SIG-M5 treated with dmso at 0.1 percent for 504 hours (cell line): ENCODE data around the gene MGST2.
A peak's percentile ranks its signal among the peaks of the same experiment; 100 is the strongest.

ENCODE experiments used
- DNase-seq: peaks from one replicate; lab custom pipeline; 2025; ENCODE audit not compliant: unreplicated experiment; lab: John Stamatoyannopoulos, UW

MGST2 gene

DNA sequence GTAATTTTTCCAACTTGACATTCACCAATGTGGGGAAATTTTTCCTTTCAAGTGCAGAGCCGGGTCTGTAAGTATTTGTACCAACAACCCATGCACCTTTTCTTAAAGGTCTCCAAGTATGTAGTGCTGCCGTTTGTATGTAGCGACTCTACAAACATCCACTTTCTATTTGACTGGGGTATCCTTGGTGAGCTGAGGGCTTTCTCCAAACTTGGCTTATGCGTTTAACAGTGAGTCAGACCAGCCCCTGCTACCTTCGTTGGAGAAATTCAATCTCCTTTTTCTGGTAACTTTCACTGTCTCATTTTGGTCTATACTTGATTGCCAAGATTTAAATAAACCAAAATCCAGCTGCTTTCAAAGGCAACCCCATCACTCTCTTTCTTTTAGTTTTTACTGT, 34.9 kb downstream of the MGST2 start:
- DNase-seq: no peak

DNA sequence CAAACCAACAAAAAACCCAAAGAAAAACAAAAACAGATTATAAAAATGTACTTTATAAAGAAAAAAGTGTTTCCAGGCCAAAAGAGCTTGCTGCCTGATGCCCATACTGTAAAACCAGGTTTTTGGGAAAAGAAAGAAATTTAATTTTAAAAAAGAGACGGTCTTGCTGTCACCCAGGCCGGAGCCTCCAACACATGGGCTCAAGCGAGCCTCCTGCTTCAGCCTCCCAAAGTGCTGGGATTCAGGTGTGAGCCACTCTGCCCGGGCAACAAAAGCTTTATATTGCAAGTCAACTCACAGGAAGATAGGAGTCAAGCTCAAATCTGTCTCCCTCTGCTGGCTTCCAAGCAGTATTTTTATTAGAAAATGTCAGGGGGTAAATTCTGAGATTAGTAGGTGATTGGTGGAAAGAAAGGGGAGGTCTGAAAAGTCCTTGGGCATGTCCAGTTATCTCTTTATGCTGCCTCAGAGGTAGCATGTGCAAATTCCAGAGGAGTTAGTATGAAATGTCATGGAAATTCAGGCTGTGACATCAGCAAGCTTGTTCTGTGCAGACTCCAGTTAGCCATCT, 39.4 kb downstream of the MGST2 start:
- peak; percentile 3 for DNase-seq

DNA sequence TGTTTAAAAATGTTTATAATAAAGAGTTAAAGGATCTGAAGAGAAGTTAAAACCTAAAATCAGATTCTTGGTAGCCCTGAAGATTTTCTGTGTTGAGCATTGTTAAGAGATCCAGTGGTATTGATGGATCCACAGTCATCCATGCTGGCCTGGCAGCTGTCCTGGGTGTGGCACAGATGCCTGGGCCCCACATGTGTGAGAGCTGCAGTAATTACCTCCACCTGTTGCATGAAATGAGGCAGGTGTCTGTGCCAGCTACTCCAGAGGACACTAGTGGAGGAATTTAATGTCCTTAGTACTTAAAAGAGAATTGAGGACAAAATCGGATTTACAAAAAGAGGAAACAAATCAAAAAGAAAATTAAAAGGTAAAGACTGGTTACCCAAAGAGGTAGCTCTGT, 44.0 kb downstream of the MGST2 start:
- DNase-seq: no peak

DNA sequence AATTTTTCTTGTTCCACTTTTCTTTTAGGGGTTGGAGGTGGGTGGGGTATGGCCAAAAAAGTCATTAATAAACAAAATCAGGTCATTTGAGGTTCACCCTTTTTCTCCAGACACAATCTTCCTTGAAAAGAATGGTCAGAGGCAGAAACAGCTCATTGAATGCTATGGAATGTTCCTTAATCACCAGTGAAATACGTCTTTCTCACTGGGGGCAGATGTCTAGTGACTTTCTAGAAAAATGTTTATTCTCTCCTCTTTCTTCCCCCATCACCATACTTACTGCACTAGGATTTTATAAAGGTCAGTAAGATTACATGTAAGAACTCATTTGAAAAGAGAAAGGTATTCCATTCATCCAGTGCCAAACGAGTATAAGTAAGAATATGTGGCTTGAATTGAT, 44.5 kb downstream of the MGST2 start:
- DNase-seq: no peak

DNA sequence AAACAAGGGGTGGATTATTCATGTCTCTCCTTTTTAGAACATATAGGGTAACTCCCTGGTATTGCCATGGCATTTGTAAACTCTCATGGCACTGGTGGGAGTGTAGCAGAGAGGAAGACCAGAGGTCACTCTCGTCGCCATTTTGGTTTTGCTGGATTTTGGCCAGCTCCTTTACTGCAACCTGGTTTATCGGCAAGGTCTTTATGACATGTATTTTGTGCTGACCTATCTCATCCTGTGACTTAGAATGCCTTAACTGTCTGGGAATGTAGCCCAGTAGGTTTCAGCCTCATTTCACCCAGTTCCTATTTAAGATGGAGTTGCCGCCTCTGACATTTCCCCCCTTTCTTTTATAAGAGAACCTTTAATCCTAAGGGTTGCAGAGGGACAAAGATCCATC, 45.8 kb downstream of the MGST2 start:
- no peak for DNase-seq

DNA sequence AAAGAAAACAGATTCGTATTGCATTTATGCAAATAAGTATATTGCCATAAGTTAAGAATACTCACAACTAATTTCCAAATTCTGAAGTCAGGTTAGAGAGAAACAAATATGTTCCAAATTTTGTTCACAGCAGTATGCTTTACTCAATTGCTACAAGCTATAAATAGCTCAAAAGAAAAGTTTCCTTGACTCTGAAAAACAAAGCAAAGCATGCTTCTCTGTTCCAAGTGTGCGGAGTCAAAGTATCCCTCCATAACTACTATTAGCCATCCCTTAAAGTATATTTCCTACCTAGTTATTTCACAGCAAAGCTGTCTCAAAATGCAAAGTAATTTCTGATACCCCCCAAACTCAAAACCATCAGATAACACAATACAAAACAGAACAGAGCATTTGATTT, 47.3 kb downstream of the MGST2 start:
- no peak for DNase-seq

DNA sequence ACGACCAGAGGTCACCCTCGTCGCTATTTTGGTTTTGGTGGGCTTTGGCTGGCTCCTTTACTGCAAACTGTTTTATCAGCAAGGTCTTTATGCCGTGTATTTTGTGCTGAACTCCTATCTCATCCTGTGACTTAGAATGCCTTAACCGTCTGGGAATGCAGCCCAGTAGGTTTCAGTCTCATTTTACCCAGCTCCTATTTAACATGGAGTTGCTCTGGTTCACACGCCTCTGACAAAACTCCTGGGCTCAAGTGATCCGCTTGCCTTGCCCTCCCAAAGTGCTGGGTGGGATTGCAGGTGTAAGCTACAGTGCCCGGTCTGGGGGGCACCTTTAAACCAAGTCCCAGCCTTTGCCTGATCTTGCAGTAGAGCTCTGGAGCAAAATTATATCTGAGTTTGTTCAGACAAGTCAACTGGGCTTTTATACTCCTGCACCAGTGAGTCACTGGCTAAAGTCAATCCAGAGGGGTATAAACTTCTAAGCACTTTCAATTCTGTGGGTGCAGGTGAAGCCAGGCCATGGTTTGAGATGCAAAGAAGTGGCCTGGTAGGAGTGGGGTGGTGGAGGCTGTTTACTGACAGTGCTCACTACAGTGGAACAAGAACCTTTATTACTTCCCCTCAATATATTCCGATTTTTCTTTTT, 50.2 kb downstream of the MGST2 start:
- DNase-seq: no peak

DNA sequence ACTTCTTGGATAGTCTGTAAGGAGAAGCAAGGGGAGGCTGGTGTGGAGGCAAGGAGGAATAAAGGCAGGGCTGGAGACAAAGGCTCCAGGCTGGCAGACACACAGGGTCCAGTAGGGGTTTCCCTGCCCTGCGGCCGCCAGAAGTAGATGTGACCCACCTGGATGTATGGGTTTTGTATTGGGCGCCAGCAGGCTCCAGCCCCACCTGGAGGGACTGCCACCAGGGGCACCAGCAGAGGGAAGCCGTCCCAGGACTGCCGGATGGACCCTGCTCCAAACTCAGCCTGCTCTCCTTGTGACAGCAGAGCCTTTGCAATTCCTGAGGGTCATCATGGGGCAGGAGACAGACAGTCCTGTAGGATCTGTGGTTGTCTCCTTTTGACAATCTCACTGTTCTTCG, 52.7 kb downstream of the MGST2 start:
- DNase-seq: no peak

DNA sequence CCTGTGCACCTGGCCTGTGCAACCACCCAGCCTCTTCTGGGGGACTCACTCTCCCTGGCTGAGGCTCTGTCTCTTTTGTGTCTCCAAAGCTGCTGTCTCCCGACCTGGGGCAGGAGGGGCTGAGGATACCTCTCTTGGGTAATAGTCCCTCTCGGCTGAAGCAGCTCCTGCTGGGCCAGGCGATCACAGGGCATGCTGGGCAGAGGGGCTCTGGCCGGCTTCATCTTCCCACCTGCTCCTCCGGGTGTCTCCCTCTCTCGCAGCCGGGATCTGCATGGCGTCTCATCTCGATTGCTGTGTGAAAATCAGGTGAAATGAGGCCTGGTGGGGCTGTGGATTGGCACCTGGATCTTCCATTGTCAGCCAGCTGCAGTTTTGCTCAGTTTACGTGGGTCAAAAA, 53.2 kb downstream of the MGST2 start:
- DNase-seq: no peak

DNA sequence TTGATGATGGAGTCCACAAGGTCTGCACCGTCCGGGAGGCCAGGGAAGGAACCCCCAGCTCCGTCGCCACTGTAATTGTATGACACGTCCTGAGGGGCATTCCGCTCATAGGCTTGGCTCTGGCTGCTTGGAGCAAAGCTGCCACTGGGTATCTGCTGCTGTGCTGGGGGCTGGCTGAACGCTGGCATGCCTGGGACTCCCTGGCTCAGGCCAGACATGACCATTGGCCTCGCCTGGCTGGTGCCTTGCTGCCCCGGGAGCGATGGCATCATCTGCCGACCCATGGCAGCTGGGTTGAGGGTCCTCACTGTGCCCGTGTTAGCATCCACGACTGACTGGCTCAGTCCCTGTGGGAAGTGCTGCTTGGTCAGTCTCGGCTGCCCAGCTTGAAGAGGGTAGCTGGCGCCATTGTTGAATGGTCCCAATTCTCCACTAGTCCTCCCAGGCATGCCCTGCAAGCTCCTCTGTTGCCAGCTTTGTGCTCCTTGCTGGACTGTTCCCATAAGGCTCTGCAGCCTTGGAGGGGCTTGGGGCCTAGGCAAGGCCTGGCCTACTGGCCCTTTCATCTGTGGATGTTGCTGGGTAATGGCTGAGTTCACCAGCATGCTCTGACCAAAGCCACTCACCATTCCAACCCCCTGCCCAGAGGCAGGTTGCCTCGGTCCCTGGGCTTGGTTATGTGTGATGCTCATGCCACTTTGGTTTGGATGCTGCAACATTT, 53.9 kb downstream of the MGST2 start:
- no peak for DNase-seq

DNA sequence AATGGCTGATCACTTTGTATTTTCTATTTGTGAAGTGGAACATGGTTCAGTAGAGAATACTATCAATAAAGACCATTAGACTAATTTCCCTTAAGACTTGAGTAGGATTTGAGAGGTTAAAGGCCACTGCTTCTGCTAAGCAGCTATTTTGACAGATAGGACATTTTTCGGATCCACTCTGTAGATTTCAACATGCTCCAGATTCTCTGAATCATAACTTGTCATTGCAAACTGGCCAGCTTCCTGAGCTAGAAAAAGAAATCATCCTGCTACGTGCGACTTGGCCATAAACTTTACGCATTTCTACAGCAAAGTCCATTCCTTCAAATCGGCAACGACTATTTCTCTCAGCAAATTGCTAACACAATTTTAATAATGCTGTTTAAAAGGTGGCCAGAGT, 55.2 kb downstream of the MGST2 start:
- no peak for DNase-seq

DNA sequence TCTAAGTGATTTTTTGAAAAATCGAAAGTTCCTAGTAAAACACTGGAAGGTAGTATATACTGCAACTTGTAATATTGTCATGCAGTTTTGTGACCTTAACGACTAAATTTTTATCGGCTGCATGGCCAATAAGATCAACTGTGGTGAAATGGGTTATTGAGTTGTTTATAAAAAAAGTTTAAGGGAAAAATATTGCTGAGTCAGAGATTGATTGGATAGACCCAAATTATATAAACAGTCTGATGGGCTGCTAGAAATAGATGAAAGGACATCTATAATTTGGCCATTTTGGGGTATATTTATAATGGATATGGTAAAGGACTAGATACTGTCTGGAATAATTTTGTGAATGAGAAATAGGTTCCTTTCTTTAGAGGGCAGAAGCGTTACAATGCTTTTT, 56.2 kb downstream of the MGST2 start:
- no peak for DNase-seq

DNA sequence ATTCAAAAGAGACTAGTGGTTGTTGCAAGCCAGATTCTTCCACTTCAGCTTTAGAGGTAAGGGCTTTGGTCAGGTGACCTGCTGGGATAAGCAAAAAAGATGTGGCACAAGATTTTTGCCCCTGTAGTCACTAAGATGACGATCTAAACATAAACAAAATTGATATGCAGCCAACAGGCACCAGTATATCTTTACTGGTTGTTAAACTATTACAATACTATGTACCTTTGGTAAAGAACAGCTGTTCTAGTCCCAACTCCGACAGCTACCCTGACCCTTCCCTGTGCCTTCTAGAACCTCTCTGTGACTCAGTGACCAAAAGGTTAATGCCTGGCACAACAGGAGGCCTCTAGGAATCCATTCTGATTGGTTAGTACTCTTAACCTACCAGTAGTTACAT, 59.6 kb downstream of the MGST2 start:
- no peak for DNase-seq

DNA sequence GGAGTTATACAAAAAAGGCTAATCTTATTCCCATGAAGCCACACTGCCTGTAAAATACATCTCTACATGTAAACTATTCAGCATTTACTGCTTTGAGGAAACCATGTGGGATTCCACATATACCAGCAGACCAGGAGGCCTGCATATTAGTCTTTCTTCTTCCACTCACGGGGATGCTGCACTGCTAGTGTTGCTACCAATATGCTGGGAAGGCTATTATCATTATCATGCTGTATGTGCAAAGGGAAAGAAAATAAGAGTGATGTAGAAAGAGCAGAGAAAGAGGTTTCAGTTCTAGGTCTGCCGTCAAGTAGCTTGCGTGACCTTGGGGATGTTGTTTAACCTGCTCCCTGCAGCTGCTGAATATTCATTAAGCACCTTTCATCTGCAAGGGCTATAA, 61.0 kb downstream of the MGST2 start:
- no peak for DNase-seq

DNA sequence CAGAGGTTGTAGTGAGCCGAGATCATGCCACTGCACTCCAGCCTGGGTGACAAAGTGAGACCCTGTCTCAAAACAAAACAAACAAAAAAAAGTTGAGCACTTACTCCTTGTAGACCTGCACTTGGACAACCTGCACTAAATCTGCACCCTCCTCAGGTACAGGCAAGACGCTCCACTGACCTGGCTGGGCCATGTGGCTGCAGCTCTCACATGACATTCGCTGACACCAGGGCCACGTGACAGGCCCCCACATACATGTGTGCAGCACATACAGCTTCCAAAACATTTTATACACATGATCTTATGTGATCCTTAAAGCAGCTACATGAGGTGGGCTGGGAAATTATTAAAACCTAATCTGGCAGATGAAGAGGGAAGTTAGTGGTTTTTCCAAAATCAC, 62.5 kb downstream of the MGST2 start:
- DNase-seq: no peak

DNA sequence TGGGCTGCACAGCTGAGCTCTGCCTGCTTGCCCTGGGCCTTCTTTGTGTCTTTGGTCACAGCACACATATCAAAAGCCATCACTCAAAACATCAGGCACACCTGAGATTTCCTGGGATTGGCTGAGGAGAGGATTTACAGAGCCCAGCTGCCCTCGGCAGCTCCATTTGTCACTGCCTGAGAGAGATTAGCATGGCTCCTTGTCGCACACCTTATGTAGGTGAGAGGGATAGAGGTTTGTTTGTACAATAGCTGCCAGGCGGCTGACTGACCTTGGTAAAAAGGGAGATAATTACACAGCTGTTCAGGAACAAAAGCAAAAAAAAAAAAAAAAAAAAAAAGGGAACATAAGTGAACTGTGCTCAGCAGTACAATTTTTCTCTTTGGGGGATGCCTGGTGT, 63.2 kb downstream of the MGST2 start:
- DNase-seq: no peak

DNA sequence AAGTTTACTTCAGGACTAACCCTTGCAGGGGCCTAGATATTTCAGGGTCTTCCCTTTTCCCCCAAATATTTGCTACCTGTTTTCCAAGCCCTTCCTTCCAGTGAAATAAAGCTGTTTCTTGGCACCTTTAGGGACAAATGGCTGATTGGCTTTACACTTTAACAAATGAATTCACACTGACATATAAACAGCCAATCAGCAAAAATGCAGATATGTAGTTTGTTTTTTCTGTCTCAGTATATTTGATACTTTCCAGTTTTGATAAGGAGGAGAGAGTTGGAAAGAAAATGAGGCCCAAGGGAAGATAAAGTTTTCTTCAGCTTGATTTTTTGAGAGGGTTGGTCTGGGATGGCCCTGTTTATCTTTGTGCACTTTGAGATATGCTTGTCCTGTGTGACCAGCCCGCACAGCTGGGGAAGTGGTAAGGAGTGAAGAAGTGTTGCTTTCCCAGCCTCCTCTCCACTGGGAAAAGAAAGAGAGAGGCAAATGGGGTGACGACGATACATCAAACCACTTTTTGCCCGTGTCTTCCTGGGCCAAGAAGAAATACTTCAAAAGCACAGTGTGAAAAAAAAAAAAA, 67.5 kb downstream of the MGST2 start:
- no peak for DNase-seq

DNA sequence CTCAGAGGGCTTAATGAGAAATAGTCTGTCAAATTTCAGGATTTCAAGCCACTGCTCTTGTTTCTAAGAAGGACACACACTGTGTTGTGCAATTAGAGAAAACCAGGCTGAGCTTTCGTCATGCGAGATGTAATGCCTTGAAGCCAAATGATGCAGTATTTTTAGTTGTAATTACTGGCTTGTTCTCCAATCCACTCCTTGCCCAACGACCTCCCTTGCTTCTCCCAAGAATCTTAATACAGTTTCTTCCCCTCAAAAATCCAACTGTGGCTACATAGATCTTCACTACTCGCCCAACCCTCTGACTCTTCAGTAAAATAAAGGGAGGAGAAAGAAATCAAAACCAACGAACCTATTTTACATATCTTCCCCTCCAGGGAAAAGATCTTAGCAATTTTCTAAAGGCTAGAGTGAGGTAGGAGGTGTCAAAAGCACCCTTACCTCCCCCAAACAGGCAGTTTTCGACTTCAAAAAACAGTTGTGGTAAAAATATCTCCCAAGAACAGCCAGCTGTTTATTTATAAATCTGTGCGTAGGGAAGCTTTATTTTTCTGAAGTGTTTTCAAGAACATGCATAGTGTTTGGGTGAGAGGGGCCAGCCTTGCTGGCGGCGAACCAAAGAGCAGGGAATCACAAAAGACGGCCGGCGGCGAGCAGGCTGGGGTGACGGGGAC, 68.7 kb downstream of the MGST2 start:
- peak; percentile 57 for DNase-seq

DNA sequence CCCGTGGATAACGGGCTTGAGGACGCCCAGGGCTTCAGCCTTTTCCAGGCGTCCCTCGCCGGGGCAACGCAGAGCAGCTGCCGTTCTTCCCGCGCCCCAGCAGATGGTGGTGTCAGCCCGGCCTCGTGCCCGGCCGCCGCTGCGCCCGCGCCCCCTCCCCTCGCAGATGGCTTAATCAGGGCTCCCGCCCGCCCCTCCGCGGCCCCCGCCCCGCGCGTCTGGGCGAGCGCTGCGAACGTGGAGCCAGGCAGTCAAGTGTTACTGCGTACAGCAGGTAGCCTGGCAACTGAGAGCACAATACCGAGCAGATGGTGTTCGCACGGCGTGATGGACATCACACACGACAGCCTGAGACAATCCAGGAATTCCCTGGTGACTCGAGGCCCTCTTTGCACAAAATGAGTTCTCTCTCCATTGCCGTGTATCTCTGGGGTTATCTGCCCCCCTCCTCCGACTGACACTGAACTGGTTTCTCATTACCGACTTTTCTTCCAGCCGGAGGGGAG, 69.3 kb downstream of the MGST2 start:
- DNase-seq: peak; percentile 53

DNA sequence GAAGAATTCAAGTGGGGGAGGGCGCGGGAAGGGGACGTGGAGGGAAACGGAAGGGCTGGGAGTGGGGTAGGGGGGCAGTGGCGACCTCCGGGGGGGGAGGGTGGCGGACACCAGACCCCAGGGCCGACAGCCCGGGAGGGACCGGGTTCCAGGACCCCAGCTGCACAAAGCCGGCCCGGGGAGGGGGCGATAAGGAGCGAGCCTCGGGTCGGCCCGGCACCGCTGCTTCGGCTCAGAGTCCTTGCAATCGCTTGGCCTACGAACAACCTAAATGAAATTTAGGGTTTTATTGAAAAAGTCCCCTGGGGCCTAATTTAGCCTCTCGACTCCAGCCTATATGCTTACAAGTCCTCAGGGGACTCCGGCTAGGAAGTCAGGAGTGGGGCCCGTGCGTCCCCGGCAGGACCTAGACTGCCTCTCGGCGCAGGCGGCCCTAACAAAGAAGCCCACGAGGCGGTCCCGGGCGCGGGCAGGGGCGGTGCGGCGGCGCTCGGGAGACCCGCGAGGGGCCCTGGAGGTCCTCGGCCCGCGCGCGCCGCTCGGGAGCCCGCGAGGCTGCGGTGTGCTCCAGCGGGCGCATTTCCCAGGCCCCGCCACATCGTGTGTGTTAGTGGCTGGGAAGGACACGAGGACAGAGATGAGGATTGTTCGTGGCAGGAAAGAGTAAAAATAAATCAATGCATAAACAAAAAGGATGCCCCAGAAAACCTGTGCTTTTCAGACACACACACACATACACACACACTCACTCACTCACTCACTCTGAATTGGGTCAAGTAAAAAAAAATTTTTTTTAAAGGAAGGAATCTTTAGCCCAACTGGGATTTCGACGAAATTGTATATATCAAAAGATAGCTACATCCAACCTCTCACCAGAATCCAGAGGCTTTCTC, 70.0 kb downstream of the MGST2 start:
- no peak for DNase-seq

DNA sequence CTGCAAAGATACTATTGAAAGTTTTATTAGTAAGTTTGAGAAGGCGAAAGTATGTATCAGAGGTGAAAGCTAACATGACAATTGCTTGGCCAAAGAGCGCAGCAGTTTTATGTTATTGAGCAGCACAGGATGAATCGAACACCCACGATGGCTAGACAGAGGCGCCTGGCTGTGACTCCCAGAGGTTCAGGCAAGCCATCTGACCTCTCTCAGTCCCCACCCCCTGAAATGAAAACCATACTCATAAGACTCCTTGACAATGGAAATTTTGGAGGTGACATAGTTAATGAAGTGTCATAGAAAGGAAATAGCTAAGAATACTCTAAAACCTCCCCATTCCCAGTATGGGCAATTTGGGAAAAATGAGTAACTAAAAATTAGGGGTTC, 70.6 kb downstream of the MGST2 start:
- DNase-seq: no peak
